HepG2 (cell line): ENCODE data around the gene ZFAND2A. TPM values are rescaled to one million over a fixed set of nuclear protein-coding genes. Genes with fewer than 3 reads are reported as not detected.

ENCODE experiments used
- ATRX ChIP-seq: sonication (generic); formaldehyde crosslinking; IDR thresholded peaks from 2 replicates; pipeline ENCODE4 v1.4.0; 2020; ENCODE audit warnings: missing genetic modification reagents, borderline replicate concordance
- FOXK1 ChIP-seq: sonication (generic); formaldehyde crosslinking; IDR thresholded peaks from 2 replicates; pipeline ENCODE4 v1.4.0; 2020; ENCODE audit warnings: low read depth, missing genetic modification reagents, borderline replicate concordance
- HES4 ChIP-seq: sonication (generic); formaldehyde crosslinking; IDR thresholded peaks from 2 replicates; pipeline ENCODE4 v1.9.0; 2021; ENCODE audit warnings: mild to moderate bottlenecking, missing genetic modification reagents, borderline replicate concordance
- HNRNPL ChIP-seq: fragments of 200-400 bp; formaldehyde crosslinking; IDR thresholded peaks from 2 replicates; pipeline ENCODE4 v1.6.1; 2017; ENCODE audit warnings: mild to moderate bottlenecking, low read depth, low read length
- NFIB ChIP-seq: sonication (generic); formaldehyde crosslinking; IDR thresholded peaks from 2 replicates; pipeline ENCODE4 v1.9.0; 2021; ENCODE audit warnings: missing genetic modification reagents, mild to moderate bottlenecking, borderline replicate concordance
- NFKBIZ ChIP-seq: IDR thresholded peaks from 2 replicates; pipeline ENCODE4 v1.6.1; 2018; ENCODE audit warnings: missing genetic modification reagents, missing compliant biosample characterization
- PHF8 ChIP-seq: sonication (generic); formaldehyde crosslinking; IDR thresholded peaks from 2 replicates; pipeline ENCODE4 v1.5.0; 2020; ENCODE audit warnings: missing genetic modification reagents
- PRPF4 ChIP-seq: fragments of 200-400 bp; formaldehyde crosslinking; IDR thresholded peaks from 2 replicates; pipeline ENCODE4 v1.6.1; 2016; ENCODE audit warnings: low read length, low read depth; ENCODE audit not compliant: poor library complexity, severe bottlenecking
- RBFOX2 ChIP-seq: fragments of 200-400 bp; formaldehyde crosslinking; IDR thresholded peaks from 2 replicates; pipeline ENCODE4 v1.6.1; 2017; ENCODE audit warnings: low read depth, mild to moderate bottlenecking, low read length
- RFX3 ChIP-seq: IDR thresholded peaks from 2 replicates; pipeline ENCODE4 v1.6.1; 2016; ENCODE audit warnings: missing biosample characterization, missing genetic modification reagents
- RFXANK ChIP-seq: IDR thresholded peaks from 2 replicates; pipeline ENCODE4 v1.6.1; 2016
- SIN3A ChIP-seq: IDR thresholded peaks from 2 replicates; pipeline ENCODE4 v1.6.1; 2011; ENCODE audit warnings: low read depth, mild to moderate bottlenecking, control low read depth, low read length, borderline replicate concordance
- SKI ChIP-seq: fragments of 450-650 bp; IDR thresholded peaks from one replicate; pipeline ENCODE4 v1.6.1; 2018; ENCODE audit warnings: mild to moderate bottlenecking; ENCODE audit not compliant: partially characterized antibody
- TBX3 ChIP-seq: fragments of 450-650 bp; IDR thresholded peaks from 2 replicates; pipeline ENCODE4 v1.6.1; 2017; ENCODE audit warnings: antibody characterized with exemption, mild to moderate bottlenecking, inconsistent platforms, borderline replicate concordance
- ZFP36L1 ChIP-seq: sonication (generic); formaldehyde crosslinking; IDR thresholded peaks from 2 replicates; pipeline ENCODE4 v1.8.0; 2022; ENCODE audit warnings: mild to moderate bottlenecking, missing genetic modification reagents, moderate library complexity
- ZKSCAN1 ChIP-seq: fragments of 150-350 bp; IDR thresholded peaks from 2 replicates; pipeline ENCODE4 v1.6.1; 2014; ENCODE audit warnings: low read length
- ZNF460 ChIP-seq: sonication (generic); formaldehyde crosslinking; IDR thresholded peaks from 2 replicates; pipeline ENCODE4 v1.5.1; 2020; ENCODE audit warnings: missing genetic modification reagents, mild to moderate bottlenecking, borderline replicate concordance
- ZNF678 ChIP-seq: sonication (generic); formaldehyde crosslinking; IDR thresholded peaks from 2 replicates; pipeline ENCODE4 v1.4.0; 2020; ENCODE audit warnings: mild to moderate bottlenecking, missing genetic modification reagents
- ZNF709 ChIP-seq: sonication (generic); formaldehyde crosslinking; IDR thresholded peaks from 2 replicates; pipeline ENCODE4 v1.5.0; 2020; ENCODE audit warnings: mild to moderate bottlenecking, missing genetic modification reagents
- polyA plus RNA-seq, 8 experiments: library from polyadenylated mRNA; depleted of rRNA in 3 of 8; stranded (reverse) in 7 of 8; unstranded in 1 of 8; fragments of >200 nt; fragmentation: Illumina TruSeq in 4 of 8; extraction: Trizol in 4 of 8; gene quantifications; 2 replicates each; pipeline versions ENCODE4 v1.2.1 to v1.2.3, GENCODE V29; 2011 to 2016; ENCODE audit warnings: low read depth in 4 of 8, missing spikeins in 1 of 8, mixed read lengths in 1 of 8; ENCODE audit not compliant: insufficient read depth in 1 of 8
- total RNA-seq, 5 experiments: library from RNA; depleted of rRNA; stranded (reverse); fragments of >200 nt; fragmentation: Illumina TruSeq; extraction: Trizol; gene quantifications; 2 replicates each; pipeline ENCODE4 v1.2.3, GENCODE V29; 2016; ENCODE audit warnings: low read depth in 1 of 5
- TF ChIP-seq, protein P1 (sequence below): sonication (generic); formaldehyde crosslinking; IDR thresholded peaks from 2 replicates; pipeline ENCODE4 v1.5.0; 2020; ENCODE audit warnings: missing genetic modification reagents, mild to moderate bottlenecking, borderline replicate concordance
- TF ChIP-seq, protein P2 (sequence below): sonication (generic); formaldehyde crosslinking; IDR thresholded peaks from 2 replicates; pipeline ENCODE4 v1.5.0; 2020; ENCODE audit warnings: mild to moderate bottlenecking, missing genetic modification reagents
- TF ChIP-seq, protein P3 (sequence below): sonication (generic); formaldehyde crosslinking; IDR thresholded peaks from 2 replicates; pipeline ENCODE4 v1.4.0; 2020; ENCODE audit warnings: missing genetic modification reagents, borderline replicate concordance
- TF ChIP-seq, protein P4 (sequence below): sonication (generic); formaldehyde crosslinking; IDR thresholded peaks from 2 replicates; pipeline ENCODE4 v1.8.1; 2022; ENCODE audit warnings: mild to moderate bottlenecking, missing genetic modification reagents

ZFAND2A gene
- total and polyA plus RNA-seq, 2 of the 13 experiments (the other 11 are each of a cell fraction or from before 2014, with no cell fraction given), result 140 to 153 TPM

DNA sequence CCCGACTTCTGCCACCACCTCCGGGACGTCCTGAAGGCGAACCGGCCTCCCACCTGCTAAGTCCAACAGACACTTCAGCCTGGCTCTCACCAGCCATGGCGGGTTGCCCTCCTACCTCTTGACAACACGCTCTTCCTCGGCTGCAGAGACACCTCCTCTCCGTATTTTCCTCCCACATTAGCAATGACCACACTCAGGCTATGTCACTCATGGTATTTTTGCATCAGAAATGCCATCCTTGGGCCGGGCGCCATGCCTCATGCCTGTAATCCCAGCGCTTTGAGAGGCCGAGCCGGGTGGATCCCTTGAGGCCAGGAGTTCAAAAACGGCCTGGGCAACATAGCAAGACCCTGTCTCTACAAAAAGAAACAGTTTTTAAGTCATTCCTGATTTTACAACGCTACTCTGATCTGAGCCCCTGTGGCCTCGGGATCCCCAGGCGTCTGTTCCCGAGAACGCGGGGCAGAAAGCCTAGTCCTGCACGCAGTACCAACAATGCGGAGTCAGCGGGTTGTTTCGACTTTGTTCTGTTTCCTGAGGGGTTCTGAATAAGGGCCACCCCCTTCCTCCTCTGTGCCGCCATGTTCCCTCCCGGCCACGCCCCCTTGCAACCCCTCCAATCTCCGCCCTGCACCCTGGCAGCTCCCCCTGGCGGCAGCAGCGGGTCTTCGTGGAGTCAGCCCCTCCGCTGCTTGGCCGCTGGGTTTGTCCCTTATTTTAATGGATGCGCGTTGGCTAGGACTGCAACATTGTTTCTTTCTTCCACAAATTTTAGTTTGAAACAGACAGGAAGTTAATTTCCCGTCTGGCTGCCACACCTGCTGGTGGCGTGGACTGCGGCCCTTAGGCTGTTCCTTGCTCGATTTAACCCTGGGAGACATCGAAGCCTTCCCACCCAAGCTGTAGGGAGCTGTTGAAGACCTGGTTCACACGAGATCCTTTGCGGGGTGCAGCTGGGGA lies 9.7 kb upstream of the ZFAND2A start (continued):
- no peak for TF ChIP-seq ATRX (CRISPR knock-in tag)
- TF ChIP-seq NFKBIZ (CRISPR knock-in tag), result 0 out of 2 replicates have a peak, but pooled peaks have one; percentile 13
- TF ChIP-seq, protein P1, sequence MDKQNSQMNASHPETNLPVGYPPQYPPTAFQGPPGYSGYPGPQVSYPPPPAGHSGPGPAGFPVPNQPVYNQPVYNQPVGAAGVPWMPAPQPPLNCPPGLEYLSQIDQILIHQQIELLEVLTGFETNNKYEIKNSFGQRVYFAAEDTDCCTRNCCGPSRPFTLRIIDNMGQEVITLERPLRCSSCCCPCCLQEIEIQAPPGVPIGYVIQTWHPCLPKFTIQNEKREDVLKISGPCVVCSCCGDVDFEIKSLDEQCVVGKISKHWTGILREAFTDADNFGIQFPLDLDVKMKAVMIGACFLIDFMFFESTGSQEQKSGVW, result no peak
- TF ChIP-seq HNRNPL, result 0 out of 2 replicates have a peak, but pooled peaks have one; percentile 25
- TF ChIP-seq HES4 (CRISPR knock-in tag), result no peak
- TF ChIP-seq FOXK1 (CRISPR knock-in tag), result 0 out of 2 replicates have a peak, but pooled peaks have one; percentile 52
- peak; percentile 32; the same call in 1 of the 2 replicates for TF ChIP-seq ZNF709 (CRISPR knock-in tag)
- no peak for TF ChIP-seq ZKSCAN1
- TF ChIP-seq, protein P2, sequence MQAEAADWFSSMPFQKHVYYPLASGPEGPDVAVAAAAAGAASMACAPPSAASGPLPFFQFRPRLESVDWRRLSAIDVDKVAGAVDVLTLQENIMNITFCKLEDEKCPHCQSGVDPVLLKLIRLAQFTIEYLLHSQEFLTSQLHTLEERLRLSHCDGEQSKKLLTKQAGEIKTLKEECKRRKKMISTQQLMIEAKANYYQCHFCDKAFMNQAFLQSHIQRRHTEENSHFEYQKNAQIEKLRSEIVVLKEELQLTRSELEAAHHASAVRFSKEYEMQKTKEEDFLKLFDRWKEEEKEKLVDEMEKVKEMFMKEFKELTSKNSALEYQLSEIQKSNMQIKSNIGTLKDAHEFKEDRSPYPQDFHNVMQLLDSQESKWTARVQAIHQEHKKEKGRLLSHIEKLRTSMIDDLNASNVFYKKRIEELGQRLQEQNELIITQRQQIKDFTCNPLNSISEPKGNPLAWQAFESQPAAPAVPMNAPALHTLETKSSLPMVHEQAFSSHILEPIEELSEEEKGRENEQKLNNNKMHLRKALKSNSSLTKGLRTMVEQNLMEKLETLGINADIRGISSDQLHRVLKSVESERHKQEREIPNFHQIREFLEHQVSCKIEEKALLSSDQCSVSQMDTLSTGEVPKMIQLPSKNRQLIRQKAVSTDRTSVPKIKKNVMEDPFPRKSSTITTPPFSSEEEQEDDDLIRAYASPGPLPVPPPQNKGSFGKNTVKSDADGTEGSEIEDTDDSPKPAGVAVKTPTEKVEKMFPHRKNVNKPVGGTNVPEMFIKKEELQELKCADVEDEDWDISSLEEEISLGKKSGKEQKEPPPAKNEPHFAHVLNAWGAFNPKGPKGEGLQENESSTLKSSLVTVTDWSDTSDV (CRISPR knock-in tag), result no peak
- TF ChIP-seq RFXANK (CRISPR knock-in tag), result no peak
- TF ChIP-seq RFX3 (CRISPR knock-in tag), result no peak
- TF ChIP-seq SIN3A, result peak; percentile 71; the same call in 1 of the 2 replicates
- TF ChIP-seq RBFOX2, result peak; percentile 67
- TF ChIP-seq NFIB (CRISPR knock-in tag), result no peak
- peak; percentile 76 for TF ChIP-seq PHF8 (CRISPR knock-in tag)
- TF ChIP-seq ZFP36L1 (CRISPR knock-in tag), result 0 out of 2 replicates have a peak, but pooled peaks have one; percentile 33
- TF ChIP-seq ZNF678 (CRISPR knock-in tag), result no peak
- TF ChIP-seq SKI, result peak; percentile 22
- no peak for TF ChIP-seq TBX3
- no peak; the same call in 1 of the 2 replicates for TF ChIP-seq ZNF460 (CRISPR knock-in tag)
- TF ChIP-seq, protein P3, sequence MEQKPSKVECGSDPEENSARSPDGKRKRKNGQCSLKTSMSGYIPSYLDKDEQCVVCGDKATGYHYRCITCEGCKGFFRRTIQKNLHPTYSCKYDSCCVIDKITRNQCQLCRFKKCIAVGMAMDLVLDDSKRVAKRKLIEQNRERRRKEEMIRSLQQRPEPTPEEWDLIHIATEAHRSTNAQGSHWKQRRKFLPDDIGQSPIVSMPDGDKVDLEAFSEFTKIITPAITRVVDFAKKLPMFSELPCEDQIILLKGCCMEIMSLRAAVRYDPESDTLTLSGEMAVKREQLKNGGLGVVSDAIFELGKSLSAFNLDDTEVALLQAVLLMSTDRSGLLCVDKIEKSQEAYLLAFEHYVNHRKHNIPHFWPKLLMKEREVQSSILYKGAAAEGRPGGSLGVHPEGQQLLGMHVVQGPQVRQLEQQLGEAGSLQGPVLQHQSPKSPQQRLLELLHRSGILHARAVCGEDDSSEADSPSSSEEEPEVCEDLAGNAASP (CRISPR knock-in tag), result peak; percentile 75
- TF ChIP-seq, protein P4, sequence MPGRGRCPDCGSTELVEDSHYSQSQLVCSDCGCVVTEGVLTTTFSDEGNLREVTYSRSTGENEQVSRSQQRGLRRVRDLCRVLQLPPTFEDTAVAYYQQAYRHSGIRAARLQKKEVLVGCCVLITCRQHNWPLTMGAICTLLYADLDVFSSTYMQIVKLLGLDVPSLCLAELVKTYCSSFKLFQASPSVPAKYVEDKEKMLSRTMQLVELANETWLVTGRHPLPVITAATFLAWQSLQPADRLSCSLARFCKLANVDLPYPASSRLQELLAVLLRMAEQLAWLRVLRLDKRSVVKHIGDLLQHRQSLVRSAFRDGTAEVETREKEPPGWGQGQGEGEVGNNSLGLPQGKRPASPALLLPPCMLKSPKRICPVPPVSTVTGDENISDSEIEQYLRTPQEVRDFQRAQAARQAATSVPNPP, result 0 out of 2 replicates have a peak, but pooled peaks have one; percentile 35
- TF ChIP-seq PRPF4, result no peak
